DOHH2 (cell line): ENCODE results near the gene GANAB.
A peak's percentile ranks its signal among the peaks of the same experiment; 100 is the strongest.

Experiments
- H3F3A ChIP-seq: fragments of 200-600 bp; sonication (generic), shearing (Covaris generic); 2 replicates; pipeline ENCODE4 v1.6.0; 2016; ENCODE audit warnings: antibody characterized with exemption, mild to moderate bottlenecking; ENCODE audit not compliant: control insufficient read depth, insufficient read depth
- H3K27ac ChIP-seq: fragments of 200-600 bp; sonication (generic); 2 replicates; pipeline ENCODE4 v1.5.1; 2014; ENCODE audit warnings: low read depth, mild to moderate bottlenecking, low read length, moderate library complexity
- H3K27me3 ChIP-seq: fragments of 200-600 bp; sonication (generic); 2 replicates; pipeline ENCODE4 v1.6.1; 2014; ENCODE audit warnings: mild to moderate bottlenecking, low read length, mixed read lengths; ENCODE audit not compliant: control insufficient read depth
- H3K36me3 ChIP-seq: fragments of 200-600 bp; sonication (generic); 2 replicates; pipeline ENCODE4 v1.6.1; 2014; ENCODE audit warnings: mild to moderate bottlenecking, low read length, moderate library complexity, mixed read lengths; ENCODE audit not compliant: control insufficient read depth
- H3K4me1 ChIP-seq: fragments of 200-600 bp; sonication (generic); 2 replicates; pipeline ENCODE4 v1.6.1; 2014; ENCODE audit warnings: mild to moderate bottlenecking, low read length, mixed read lengths; ENCODE audit not compliant: control insufficient read depth
- H3K4me2 ChIP-seq: fragments of 200-600 bp; sonication (generic); 2 replicates; pipeline ENCODE4 v1.6.0; 2014; ENCODE audit warnings: mild to moderate bottlenecking, low read length, moderate library complexity
- H3K4me3 ChIP-seq: fragments of 200-600 bp; sonication (generic); 2 replicates; pipeline ENCODE4 v1.5.1; 2014; ENCODE audit warnings: mild to moderate bottlenecking, low read length, mixed read lengths
- H3K79me2 ChIP-seq: fragments of 200-600 bp; sonication (generic); 2 replicates; pipeline ENCODE4 v1.6.1; 2014; ENCODE audit warnings: mild to moderate bottlenecking, low read length, mixed read lengths; ENCODE audit not compliant: control insufficient read depth
- H3K9me2 ChIP-seq: fragments of 200-600 bp; sonication (generic); replicated peaks from 2 replicates; pipeline ENCODE4 v1.6.1; 2014; ENCODE audit warnings: mild to moderate bottlenecking, low read length, mixed read lengths; ENCODE audit not compliant: control insufficient read depth
- H3K9me3 ChIP-seq: fragments of 200-600 bp; sonication (generic); 2 replicates; pipeline ENCODE4 v1.6.1; 2014; ENCODE audit warnings: antibody characterized with exemption, low read length, mixed read lengths; ENCODE audit not compliant: control insufficient read depth, insufficient read depth
- H4K20me1 ChIP-seq: fragments of 200-600 bp; sonication (generic); 2 replicates; pipeline ENCODE4 v1.6.0; 2014; ENCODE audit warnings: low read depth, mild to moderate bottlenecking, antibody characterized with exemption, low read length, moderate library complexity; ENCODE audit not compliant: control insufficient read depth, insufficient read depth
- EZH2phosphoT487 ChIP-seq: fragments of 200-600 bp; sonication (generic); IDR thresholded peaks from 2 replicates; pipeline ENCODE4 v1.6.1; 2017; ENCODE audit warnings: borderline replicate concordance, mild to moderate bottlenecking, antibody characterized with exemption, low read length, moderate library complexity, mixed read lengths
- TF ChIP-seq, protein P1 (sequence below): fragments of 200-600 bp; sonication (generic); IDR thresholded peaks from one replicate; pipeline ENCODE4 v1.5.1; 2014; ENCODE audit warnings: antibody characterized with exemption, mild to moderate bottlenecking, low read depth, low read length; ENCODE audit not compliant: poor library complexity, severe bottlenecking

Gene GANAB

GRCh38 chr11:62665599-62666258, 19.3 kb upstream of the GANAB start:
- no peaks in the 10 kb centered on the region for H3K9me3 ChIP-seq
- peak overlapping the region; percentile 98 for H3K4me3 ChIP-seq
- H3K27ac ChIP-seq: peak overlapping the region; percentile 92
- no peaks in the 10 kb centered on the region for H3K9me2 ChIP-seq
- H3K36me3 ChIP-seq: peaks cover 69% of the 10 kb centered on the region
- no peak for TF ChIP-seq EZH2phosphoT487
- TF ChIP-seq, protein P1, sequence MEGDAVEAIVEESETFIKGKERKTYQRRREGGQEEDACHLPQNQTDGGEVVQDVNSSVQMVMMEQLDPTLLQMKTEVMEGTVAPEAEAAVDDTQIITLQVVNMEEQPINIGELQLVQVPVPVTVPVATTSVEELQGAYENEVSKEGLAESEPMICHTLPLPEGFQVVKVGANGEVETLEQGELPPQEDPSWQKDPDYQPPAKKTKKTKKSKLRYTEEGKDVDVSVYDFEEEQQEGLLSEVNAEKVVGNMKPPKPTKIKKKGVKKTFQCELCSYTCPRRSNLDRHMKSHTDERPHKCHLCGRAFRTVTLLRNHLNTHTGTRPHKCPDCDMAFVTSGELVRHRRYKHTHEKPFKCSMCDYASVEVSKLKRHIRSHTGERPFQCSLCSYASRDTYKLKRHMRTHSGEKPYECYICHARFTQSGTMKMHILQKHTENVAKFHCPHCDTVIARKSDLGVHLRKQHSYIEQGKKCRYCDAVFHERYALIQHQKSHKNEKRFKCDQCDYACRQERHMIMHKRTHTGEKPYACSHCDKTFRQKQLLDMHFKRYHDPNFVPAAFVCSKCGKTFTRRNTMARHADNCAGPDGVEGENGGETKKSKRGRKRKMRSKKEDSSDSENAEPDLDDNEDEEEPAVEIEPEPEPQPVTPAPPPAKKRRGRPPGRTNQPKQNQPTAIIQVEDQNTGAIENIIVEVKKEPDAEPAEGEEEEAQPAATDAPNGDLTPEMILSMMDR: no peak
- peaks cover 73% of the 10 kb centered on the region for H3K79me2 ChIP-seq
- H3F3A ChIP-seq: peaks cover 48% of the 10 kb centered on the region
- peaks cover 48% of the 10 kb centered on the region for H3K4me1 ChIP-seq
- no peaks in the 10 kb centered on the region for H3K27me3 ChIP-seq
- peaks cover 12% of the 10 kb centered on the region for H4K20me1 ChIP-seq
- peak overlapping the region; percentile 99 for H3K4me2 ChIP-seq

DNA sequence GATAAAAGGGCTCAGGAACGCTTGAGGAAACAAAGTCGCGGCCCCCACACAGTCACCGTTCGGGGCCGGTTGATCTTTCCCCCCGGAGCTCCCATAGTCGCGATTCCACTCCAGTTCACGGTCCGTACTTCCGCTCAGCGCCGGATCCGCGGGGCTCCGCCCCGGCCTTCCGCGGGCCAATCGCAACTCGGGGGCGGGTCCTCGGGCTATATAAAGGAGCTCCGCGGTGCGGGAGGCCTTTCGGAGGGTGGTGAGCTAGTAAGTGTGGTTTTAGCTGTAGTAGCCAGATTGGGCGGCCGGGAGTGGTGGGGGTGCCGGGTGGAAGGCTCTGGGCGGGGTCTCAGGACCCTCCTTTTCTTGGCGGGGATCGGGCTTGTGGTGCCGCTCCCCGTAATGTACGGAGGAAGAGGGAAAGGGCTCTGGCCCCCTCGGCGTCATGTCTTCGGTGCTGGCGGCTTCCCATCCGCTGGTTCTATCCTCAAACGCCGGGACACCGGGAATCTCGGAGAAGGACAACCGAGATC, 18.7 kb upstream of the GANAB start, which contains the start of the genes C11orf98 and CSKMT:
Gene C11orf98, minus strand, starts transcription at position 136 of the 524 bp plus-strand sequence. Its CDS starts 41 bp downstream, at position 95.
Gene CSKMT, plus strand, starts transcription at position 238 of the 524 bp plus-strand sequence. CDS start 568 bp downstream, outside the sequence.
- H3K27ac ChIP-seq: peak within 1 kb of the TSS; percentile 92
- H3K9me3 ChIP-seq: no peaks in the 10 kb centered on the region
- H4K20me1 ChIP-seq: peaks cover 12% of the 10 kb centered on the region
- H3K9me2 ChIP-seq: no peaks in the 10 kb centered on the region
- TF ChIP-seq, protein P1: no peak
- TF ChIP-seq EZH2phosphoT487: no peak
- H3K4me3 ChIP-seq: peak within 1 kb of the TSS; percentile 98
- H3K79me2 ChIP-seq: peaks cover 67% of the 10 kb centered on the region
- H3K27me3 ChIP-seq: no peaks in the 10 kb centered on the region
- peak within 1 kb of the TSS; percentile 99 for H3K4me2 ChIP-seq
- peaks cover 70% of the 10 kb centered on the region for H3K36me3 ChIP-seq
- H3F3A ChIP-seq: peaks cover 46% of the 10 kb centered on the region
- H3K4me1 ChIP-seq: peaks cover 42% of the 10 kb centered on the region

DNA sequence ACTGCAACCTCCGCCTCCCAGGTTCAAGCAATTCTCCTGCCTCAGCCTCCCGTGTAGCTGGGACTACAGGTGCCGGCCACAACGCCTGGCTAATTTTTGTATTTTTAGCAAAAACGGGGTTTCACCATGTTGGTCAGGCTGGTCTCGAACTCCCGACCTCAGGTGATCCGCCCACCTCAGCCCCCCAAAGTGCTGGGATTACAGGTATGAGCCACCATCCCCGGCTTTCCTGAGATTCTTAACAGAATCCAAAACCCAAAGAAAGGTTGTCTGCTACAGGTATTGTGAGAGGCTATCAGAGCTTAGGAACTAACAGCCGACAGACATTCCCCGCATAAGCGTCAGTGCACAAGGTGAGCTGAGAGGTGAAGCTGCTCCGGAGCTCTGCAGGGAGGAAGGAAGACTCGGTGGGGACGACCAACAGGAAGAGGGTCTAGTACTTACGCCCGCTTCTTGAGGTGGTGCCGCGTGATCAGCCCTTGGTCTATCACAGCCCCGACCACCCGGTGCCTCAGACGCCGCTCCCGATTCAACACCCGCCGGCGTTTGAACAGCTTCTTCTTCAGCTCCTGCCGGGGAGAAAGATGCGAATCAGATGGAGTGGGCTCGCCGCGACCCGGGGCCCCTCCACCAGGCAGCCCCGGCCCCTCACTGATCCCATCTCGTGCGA, 18.1 kb upstream of the GANAB start:
- TF ChIP-seq, protein P1: no peak
- no peak for TF ChIP-seq EZH2phosphoT487
- peaks cover 64% of the 10 kb centered on the region for H3K36me3 ChIP-seq
- H3K79me2 ChIP-seq: peaks cover 61% of the 10 kb centered on the region
- peaks cover 36% of the 10 kb centered on the region for H3K4me1 ChIP-seq
- H3K4me3 ChIP-seq: peak overlapping the region; percentile 98
- H4K20me1 ChIP-seq: peaks cover 12% of the 10 kb centered on the region
- H3K9me2 ChIP-seq: no peaks in the 10 kb centered on the region
- no peaks in the 10 kb centered on the region for H3K27me3 ChIP-seq
- peak overlapping the region; percentile 99 for H3K4me2 ChIP-seq
- H3F3A ChIP-seq: peaks cover 42% of the 10 kb centered on the region
- peak overlapping the region; percentile 92 for H3K27ac ChIP-seq
- H3K9me3 ChIP-seq: no peaks in the 10 kb centered on the region
